Progenitor cell of endocrine pancreas (in vitro differentiated cells): Measurements from ENCODE around the gene CACHD1. TPM values are rescaled to one million over a fixed set of nuclear protein-coding genes. Genes with fewer than 3 reads are reported as not detected.
A peak's percentile ranks its signal among the peaks of the same experiment; 100 is the strongest.

Source experiments
- DNase-seq: peaks from one replicate; pipeline ENCODE4 v3.0.0; 2021; ENCODE audit warnings: low spot score; ENCODE audit not compliant: unreplicated experiment
- H3K27ac Mint-ChIP-seq: 2 replicates; pipeline ENCODE4 v1.8.0; 2021; ENCODE audit warnings: mild to moderate bottlenecking, moderate library complexity, mixed read lengths
- H3K27me3 Mint-ChIP-seq: 2 replicates; pipeline ENCODE4 v1.8.0; 2021; ENCODE audit warnings: mixed read lengths
- H3K36me3 Mint-ChIP-seq: 2 replicates; pipeline ENCODE4 v1.8.0; 2022; ENCODE audit warnings: mixed read lengths; ENCODE audit not compliant: insufficient read depth
- H3K4me1 Mint-ChIP-seq: 2 replicates; pipeline ENCODE4 v1.8.0; 2021; ENCODE audit warnings: low read depth, mixed read lengths
- H3K4me3 Mint-ChIP-seq: 2 replicates; pipeline ENCODE4 v1.8.0; 2021; ENCODE audit warnings: low read depth, mild to moderate bottlenecking, moderate library complexity, mixed read lengths
- H3K9me3 Mint-ChIP-seq: 2 replicates; pipeline ENCODE4 v1.8.0; 2021; ENCODE audit warnings: low read depth, mixed read lengths
- CTCF ChIP-seq: fragments of 200-600 bp; sonication (generic); IDR thresholded peaks from one replicate; pipeline ENCODE4 v1.5.0; 2021; ENCODE audit warnings: antibody characterized with exemption, mild to moderate bottlenecking; ENCODE audit not compliant: unreplicated experiment
- total RNA-seq: library from RNA; stranded (reverse); gene quantifications from 2 replicates; pipeline ENCODE4 v1.2.1, GENCODE V29; 2021

Gene CACHD1
- total RNA-seq, 1 donor from 2014 or later = 36.0 TPM

- H3K36me3 Mint-ChIP-seq = peaks cover 4% of the 10 kb centered on the region
- no peaks in the 10 kb centered on the region for H3K27me3 Mint-ChIP-seq
- TF ChIP-seq CTCF = no peak
- no peak overlapping the region for H3K4me3 Mint-ChIP-seq
- no peaks in the 10 kb centered on the region for H3K9me3 Mint-ChIP-seq
- no peak overlapping the region for H3K27ac Mint-ChIP-seq
- peaks cover 30% of the 10 kb centered on the region for H3K4me1 Mint-ChIP-seq
- no peak for DNase-seq
Measured at GRCh38 chr1:64568171-64568450, 98.2 kb downstream of the CACHD1 start.

GRCh38 chr1:64569411-64569810, 99.5 kb downstream of the CACHD1 start:
- DNase-seq = no peak
- Mint-ChIP-seq H3K27ac (no peak overlapping the region), H3K4me1 (peaks cover 29% of the 10 kb centered on the region), H3K4me3 (no peak overlapping the region), H3K9me3 (no peaks in the 10 kb centered on the region), H3K36me3 (peaks cover 1% of the 10 kb centered on the region), H3K27me3 (no peaks in the 10 kb centered on the region)
- no peak for TF ChIP-seq CTCF

- H3K36me3 Mint-ChIP-seq = peaks cover 1% of the 10 kb centered on the region
- DNase-seq = no peak
- no peak for TF ChIP-seq CTCF
- no peaks in the 10 kb centered on the region for H3K27me3 Mint-ChIP-seq
- no peak overlapping the region for H3K4me3 Mint-ChIP-seq
- H3K9me3 Mint-ChIP-seq = no peaks in the 10 kb centered on the region
- no peak overlapping the region for H3K27ac Mint-ChIP-seq
- H3K4me1 Mint-ChIP-seq = peaks cover 20% of the 10 kb centered on the region
Measured at GRCh38 chr1:64570267-64570855, 100.4 kb downstream of the CACHD1 start.

- Mint-ChIP-seq H3K4me1 (peaks cover 16% of the 10 kb centered on the region), H3K36me3 (peaks cover 1% of the 10 kb centered on the region), H3K27me3 (no peaks in the 10 kb centered on the region), H3K9me3 (no peaks in the 10 kb centered on the region), H3K4me3 (no peak overlapping the region), H3K27ac (peak overlapping the region; percentile 88)
- no peak for DNase-seq
- no peak for TF ChIP-seq CTCF
Measured at GRCh38 chr1:64572222-64572900, 102.4 kb downstream of the CACHD1 start.

GRCh38 chr1:64574301-64574700, 104.4 kb downstream of the CACHD1 start:
- DNase-seq = no peak
- Mint-ChIP-seq H3K4me3 (no peak overlapping the region), H3K9me3 (no peaks in the 10 kb centered on the region), H3K36me3 (no peaks in the 10 kb centered on the region), H3K27ac (no peak overlapping the region), H3K4me1 (peaks cover 18% of the 10 kb centered on the region), H3K27me3 (no peaks in the 10 kb centered on the region)
- no peak for TF ChIP-seq CTCF
